Astrocyte of the cerebellum (primary cell): Measurements from ENCODE around the gene PLXDC2.
A peak's percentile ranks its signal among the peaks of the same experiment; 100 is the strongest.

ENCODE experiments used
- DNase-seq: peaks from one replicate; pipeline ENCODE4 v3.0.0-alpha.2; 2011; ENCODE audit warnings: low read depth
- H3K4me3 ChIP-seq: 2 replicates; pipeline ENCODE4 v1.5.1; 2011; ENCODE audit warnings: mild to moderate bottlenecking, low read depth, low read length, moderate library complexity
- in situ Hi-C: cut with HindIII; loops from 2 replicates; pipeline ENCODE4 v1.10.0; 2017; ENCODE audit warnings: low sequenced_read_pairs
- TF ChIP-seq, protein P1 (sequence below): IDR thresholded peaks from 2 replicates; pipeline ENCODE4 v1.5.1; 2012; ENCODE audit warnings: low read length, low read depth, moderate library complexity, mild to moderate bottlenecking; ENCODE audit errors: missing control alignments

PLXDC2 gene

DNA sequence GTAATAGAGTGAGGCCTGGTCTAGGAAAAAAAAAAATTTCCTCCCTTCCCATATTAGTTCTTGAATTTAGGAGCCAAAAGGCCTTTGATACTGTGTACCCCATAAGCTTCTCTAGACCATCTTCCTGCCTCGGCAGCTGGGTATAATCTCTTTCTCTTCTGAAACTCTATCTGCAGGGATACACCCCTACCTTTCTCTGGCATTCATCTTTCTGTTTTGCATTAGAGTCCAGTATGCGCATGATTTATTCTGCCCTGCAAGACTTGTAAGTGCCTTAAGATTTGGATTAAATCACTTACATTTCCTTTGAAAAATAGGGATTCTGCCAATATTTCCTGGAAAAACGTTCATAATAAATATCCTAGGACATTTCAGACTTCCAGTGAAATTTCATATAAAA is 431.2 kb downstream of the PLXDC2 start:
- in situ Hi-C loops = no loop called here
- TF ChIP-seq, protein P1, sequence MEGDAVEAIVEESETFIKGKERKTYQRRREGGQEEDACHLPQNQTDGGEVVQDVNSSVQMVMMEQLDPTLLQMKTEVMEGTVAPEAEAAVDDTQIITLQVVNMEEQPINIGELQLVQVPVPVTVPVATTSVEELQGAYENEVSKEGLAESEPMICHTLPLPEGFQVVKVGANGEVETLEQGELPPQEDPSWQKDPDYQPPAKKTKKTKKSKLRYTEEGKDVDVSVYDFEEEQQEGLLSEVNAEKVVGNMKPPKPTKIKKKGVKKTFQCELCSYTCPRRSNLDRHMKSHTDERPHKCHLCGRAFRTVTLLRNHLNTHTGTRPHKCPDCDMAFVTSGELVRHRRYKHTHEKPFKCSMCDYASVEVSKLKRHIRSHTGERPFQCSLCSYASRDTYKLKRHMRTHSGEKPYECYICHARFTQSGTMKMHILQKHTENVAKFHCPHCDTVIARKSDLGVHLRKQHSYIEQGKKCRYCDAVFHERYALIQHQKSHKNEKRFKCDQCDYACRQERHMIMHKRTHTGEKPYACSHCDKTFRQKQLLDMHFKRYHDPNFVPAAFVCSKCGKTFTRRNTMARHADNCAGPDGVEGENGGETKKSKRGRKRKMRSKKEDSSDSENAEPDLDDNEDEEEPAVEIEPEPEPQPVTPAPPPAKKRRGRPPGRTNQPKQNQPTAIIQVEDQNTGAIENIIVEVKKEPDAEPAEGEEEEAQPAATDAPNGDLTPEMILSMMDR = no peak
- H3K4me3 ChIP-seq = no peak overlapping the region
- DNase-seq = no peak

DNA sequence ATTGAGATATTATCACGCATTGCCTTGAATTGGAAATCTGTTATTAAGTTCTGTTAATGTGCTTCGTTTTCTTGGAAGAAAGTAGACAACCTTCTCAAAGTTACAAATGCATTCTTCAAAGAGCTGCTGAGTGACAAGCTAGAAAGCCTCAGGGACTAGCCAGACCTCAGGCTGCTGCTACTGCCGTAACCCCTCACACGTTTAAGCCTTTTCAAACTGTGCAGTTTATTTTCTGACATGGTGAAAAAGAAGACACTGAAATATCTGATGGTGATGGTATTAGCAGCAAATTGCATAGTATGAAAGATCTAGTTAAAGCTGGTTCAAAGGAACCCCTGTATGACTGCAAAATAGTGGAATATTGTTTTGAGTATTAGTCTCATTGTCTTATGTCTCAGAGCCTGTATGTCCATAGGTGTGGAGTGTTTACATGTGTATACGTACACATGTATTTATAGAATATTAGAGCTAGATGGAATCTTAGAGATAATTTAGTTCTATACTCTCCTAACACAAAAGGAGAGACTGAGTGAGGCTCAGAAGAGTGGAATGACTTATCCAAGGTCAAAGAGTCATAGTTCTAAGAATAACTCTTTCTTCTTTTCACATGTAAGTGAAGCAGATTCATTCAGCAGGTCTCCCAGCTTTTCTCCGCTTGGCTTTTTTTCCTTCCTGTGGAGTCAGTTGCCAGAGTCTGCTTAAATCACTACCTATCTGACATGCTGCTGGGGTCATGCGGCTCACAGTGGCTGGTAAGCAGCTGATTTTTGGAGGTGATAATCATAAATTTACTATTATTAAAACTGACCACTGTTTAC is 431.9 kb downstream of the PLXDC2 start:
- TF ChIP-seq, protein P1 = no peak
- in situ Hi-C loops = no loop called here
- DNase-seq = no peak
- H3K4me3 ChIP-seq = no peak overlapping the region

DNA sequence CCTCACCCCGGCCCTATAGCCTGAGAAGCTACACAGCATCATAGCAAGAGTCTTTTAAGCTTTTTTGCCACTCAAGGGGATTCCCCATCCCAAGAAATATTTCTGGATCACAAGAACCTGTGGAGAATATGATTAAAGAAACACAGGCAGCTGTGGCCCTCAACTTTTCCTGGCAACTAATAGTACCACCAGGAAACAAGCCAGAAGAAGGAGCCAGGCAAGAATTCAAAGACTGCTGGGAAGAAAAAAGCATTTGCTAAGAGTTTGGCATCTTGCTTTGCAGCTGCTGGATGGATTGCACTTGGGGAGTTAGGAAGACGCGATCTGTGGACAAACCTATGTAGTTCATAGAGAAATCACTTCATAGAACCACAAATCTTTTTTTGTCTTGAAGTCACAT is 437.8 kb downstream of the PLXDC2 start:
- in situ Hi-C loops = no loop called here
- DNase-seq = peak; percentile 55
- TF ChIP-seq, protein P1 = no peak
- H3K4me3 ChIP-seq = no peak overlapping the region

DNA sequence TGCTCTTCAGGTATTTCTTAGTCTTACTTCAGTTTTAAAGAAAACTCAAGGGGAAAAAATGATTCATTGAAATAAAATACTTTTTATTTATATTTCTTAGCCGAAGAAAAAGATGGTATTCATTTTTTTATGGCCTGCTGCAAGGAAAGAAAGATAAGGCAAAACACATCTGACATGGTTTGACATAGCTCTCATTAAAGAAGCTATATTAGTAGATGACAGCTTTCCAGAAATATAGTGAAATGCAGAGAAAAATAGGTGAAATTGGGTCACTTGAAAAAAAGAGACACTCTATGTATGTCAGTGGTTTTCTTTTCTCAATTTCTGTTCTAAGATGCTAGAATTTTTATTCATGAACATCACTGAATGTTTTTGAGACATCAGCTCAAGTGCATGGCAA is 438.3 kb downstream of the PLXDC2 start:
- no peak for DNase-seq
- TF ChIP-seq, protein P1 = no peak
- H3K4me3 ChIP-seq = no peak overlapping the region
- in situ Hi-C loops = no loop called here

DNA sequence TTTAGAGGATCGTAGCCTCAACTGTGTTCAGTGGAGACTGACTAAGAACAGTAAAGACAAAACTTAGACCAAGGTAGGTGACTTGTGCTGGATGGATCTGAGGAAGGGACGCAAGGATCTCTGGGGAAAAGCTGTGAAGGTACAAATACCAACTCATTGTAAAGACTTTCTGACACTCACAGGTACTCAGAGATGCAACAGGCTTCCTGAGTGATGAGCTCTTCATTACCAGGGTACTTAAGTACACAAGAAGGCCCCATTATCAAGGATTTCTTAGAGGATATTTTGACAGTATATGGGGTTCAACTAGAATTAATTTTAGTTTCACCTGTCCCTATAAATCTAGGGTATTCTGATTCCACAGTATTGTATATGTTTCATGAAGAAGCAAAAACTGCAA is 440.7 kb downstream of the PLXDC2 start:
- TF ChIP-seq, protein P1 = no peak
- H3K4me3 ChIP-seq = no peak overlapping the region
- in situ Hi-C loops = no loop called here
- DNase-seq = no peak

DNA sequence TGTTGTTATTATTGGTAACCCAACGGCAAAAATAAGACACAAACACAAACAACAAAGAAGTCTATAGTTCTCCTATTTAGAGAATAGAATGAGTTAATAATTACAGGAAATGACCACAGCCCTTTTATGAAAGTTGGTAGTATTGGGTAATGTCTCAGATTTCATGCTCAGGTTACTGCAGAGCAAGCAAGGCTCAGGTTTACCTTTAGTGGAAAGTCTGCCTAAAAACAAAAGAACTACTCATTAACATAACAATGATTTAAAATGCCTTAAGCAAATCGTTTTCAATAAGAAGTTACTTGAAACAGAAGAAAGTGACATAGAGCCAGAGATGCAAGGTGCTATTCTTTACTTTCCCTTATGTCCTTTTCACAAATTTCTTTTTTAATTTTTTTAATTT is 441.2 kb downstream of the PLXDC2 start:
- TF ChIP-seq, protein P1 = no peak
- DNase-seq = no peak
- H3K4me3 ChIP-seq = no peak overlapping the region
- in situ Hi-C loops = no loop called here

DNA sequence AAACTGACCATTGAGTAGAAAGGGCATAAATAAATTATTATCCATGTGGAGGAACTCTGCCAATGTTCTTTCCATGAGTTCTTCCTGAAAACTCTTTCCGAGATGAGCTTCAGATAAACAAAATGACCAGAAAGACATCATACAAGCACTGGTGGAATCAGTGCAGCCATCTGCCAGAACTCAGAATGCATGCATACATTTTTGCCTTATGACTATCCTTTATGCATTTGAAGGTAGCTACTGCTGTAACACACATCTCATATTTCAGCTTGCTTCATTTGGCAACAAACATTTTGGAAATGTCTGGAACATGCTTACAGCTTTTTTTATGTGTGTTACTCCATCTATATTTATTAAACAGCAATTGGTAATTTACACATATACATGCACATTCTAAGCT is 448.9 kb downstream of the PLXDC2 start:
- in situ Hi-C loops = no loop called here
- TF ChIP-seq, protein P1 = no peak
- H3K4me3 ChIP-seq = no peak overlapping the region

More for the DNA sequence above, 448.9 kb downstream of the PLXDC2 start:
- no peak for DNase-seq
